Activated CD4-positive, alpha-beta T cell treated with anti-CD3 and anti-CD28 coated beads, Interleukin-2, amount 10 ng/mL, durations not matched to agents 7 days and 5 days (primary cell): ENCODE measurements around the gene FBXO34. TPM values are rescaled to one million over a fixed set of nuclear protein-coding genes. Genes with fewer than 3 reads are reported as not detected.
"Not testable (repeated sequence)": the region's sequence is repeated elsewhere in the genome, so short reads cannot be mapped to it uniquely, and the experiment has no call there.

Source experiments
- CTCF ChIA-PET: fragments of 350-600 bp; sonication (Branson Sonifier 250); formaldehyde crosslinking; loops from one replicate; lab custom pipeline; 2021; ENCODE audit warnings: antibody characterized with exemption; lab: Charles Lee
- POLR2A ChIA-PET: fragments of 350-600 bp; sonication (Branson Sonifier 250); formaldehyde crosslinking; loops from one replicate; lab custom pipeline; 2021; ENCODE audit warnings: antibody characterized with exemption; lab: Charles Lee
- DNase-seq: peaks from one replicate; pipeline ENCODE4 v3.0.0-alpha.2; 2020
- H3K27ac Mint-ChIP-seq: one replicate; pipeline ENCODE4 v1.8.0; 2021; ENCODE audit warnings: mild to moderate bottlenecking, moderate library complexity, mixed read lengths
- H3K27me3 Mint-ChIP-seq: one replicate; pipeline ENCODE4 v1.8.0; 2021; ENCODE audit warnings: mixed read lengths
- H3K36me3 Mint-ChIP-seq: one replicate; pipeline ENCODE4 v1.8.0; 2021; ENCODE audit warnings: low read depth, mixed read lengths
- H3K4me1 Mint-ChIP-seq: one replicate; pipeline ENCODE4 v1.8.0; 2021; ENCODE audit warnings: mixed read lengths
- H3K4me3 Mint-ChIP-seq: one replicate; pipeline ENCODE4 v1.8.0; 2021; ENCODE audit warnings: mild to moderate bottlenecking, moderate library complexity, mixed read lengths
- H3K9me3 Mint-ChIP-seq: one replicate; pipeline ENCODE4 v1.8.0; 2021; ENCODE audit warnings: mixed read lengths
- total RNA-seq, 2 experiments: library from RNA; stranded (reverse); gene quantifications; one replicate each; pipeline ENCODE4 v1.2.3, GENCODE V29; 2021

FBXO34 gene
- total RNA-seq, 2 experiments from 2014 or later: 23.0 to 23.6 TPM

DNA sequence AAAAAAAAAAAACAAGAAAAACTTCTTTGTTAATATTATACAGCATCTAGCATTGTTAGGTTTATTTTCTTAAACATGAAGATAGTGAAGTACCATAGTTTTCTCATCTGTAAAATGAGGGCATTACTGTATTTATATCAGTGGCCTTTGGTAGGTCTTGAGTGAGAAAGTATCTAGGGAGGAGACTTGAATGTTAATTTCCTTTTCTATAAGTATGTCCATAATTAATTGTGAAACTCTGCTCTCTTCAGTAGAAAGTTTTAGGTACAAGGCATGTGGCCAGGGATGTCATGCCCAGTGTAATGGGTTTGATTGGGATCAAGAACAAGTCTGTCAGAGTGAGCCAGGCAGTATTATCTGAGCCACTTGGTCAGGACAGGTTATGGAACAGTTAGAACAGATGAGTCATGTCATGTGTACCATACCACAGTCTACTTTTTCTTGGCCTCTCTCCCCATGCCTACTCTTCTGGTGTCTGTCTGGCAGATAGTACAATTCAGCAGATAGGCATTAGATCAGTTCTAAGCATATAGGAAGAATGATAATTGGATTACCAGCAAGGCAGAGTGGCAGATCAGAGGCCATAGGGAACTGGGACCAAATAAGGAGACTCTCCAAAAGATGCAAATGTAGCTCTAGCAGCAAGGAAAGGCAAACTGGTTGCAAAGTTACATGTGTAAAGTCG lies 30.4 kb downstream of the FBXO34 start:
- POLR2A ChIA-PET: no interaction called here
- Mint-ChIP-seq H3K4me3 (no peak overlapping the region), H3K4me1 (peaks cover 44% of the 10 kb centered on the region), H3K27me3 (no peaks in the 10 kb centered on the region), H3K27ac (no peak overlapping the region), H3K9me3 (no peaks in the 10 kb centered on the region), H3K36me3 (peaks cover 28% of the 10 kb centered on the region)
- CTCF ChIA-PET: interaction anchor here (0.8 to 1.0 kb wide), 2 partner anchors 25 to 62 kb away, joined by 3 read pairs; no protein-coding TSS in a partner anchor
- DNase-seq: no peak

DNA sequence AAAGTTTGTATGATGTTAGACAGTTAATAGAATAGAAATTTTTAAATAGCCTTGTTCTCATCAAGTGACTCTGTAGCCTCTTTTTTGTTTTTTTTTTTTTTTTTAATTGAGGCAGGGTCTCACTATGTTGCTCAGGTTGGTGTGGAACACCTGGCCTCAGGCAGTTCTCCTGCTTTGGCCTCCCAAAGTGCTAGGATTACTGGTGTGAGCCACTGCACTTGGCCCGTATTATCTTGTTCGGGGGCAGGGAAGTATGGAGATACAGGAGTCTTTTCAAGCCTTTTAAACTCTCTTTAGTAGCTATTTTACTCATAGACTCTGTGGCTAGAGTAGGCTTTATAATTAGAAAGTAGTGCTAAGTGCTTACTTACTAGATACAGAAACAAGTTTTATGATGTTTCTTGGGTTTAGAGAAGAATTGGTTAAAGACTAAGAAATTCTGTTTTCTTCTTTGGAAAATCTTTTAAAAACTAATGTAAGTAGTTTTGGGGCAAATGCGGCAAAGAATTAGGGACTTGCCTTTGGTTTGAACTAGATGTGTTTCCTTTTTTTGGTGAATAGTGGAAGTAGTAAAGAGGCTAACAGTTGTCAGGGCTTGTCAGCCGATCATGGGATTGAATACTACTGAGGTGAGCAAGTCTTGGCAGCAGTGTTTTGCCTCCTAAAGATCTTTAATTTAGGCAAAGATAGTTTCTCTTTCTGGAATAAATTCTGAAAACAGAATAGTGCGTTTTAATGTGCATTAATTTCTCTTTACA lies 31.3 kb downstream of the FBXO34 start:
- Mint-ChIP-seq H3K27me3 (no peaks in the 10 kb centered on the region), H3K27ac (no peak overlapping the region), H3K36me3 (peaks cover 28% of the 10 kb centered on the region), H3K9me3 (no peaks in the 10 kb centered on the region), H3K4me1 (peaks cover 39% of the 10 kb centered on the region), H3K4me3 (no peak overlapping the region)
- ChIA-PET POLR2A (no interaction called here), CTCF (interaction anchor here (0.8 kb wide), 1 partner anchor 61 kb away, joined by 3 read pairs; no protein-coding TSS in a partner anchor)
- DNase-seq: no peak

DNA sequence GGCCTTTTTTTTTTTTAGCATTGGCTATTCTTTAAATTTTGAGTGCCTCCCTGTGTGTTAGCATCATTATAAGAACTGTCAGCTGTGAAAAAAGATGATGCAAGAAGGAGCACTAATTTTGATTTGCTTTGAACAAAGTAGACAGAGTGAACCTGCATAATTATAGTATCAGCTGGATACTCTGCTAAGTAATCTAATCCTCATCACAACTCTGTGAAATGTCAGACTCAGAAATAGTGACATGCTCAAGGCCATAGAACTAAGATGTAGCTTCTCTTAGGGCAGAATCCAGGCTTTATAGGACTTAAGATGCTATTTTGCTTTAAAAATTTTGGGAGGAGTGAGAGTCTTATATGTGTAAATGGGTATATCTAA lies 31.9 kb downstream of the FBXO34 start:
- no peak for DNase-seq
- no peaks in the 10 kb centered on the region for H3K27me3 Mint-ChIP-seq
- ChIA-PET POLR2A (no interaction called here), CTCF (no interaction called here)
- no peak overlapping the region for H3K27ac Mint-ChIP-seq
- H3K9me3 Mint-ChIP-seq: no peaks in the 10 kb centered on the region
- H3K36me3 Mint-ChIP-seq: peaks cover 23% of the 10 kb centered on the region
- H3K4me1 Mint-ChIP-seq: peaks cover 33% of the 10 kb centered on the region
- H3K4me3 Mint-ChIP-seq: no peak overlapping the region

DNA sequence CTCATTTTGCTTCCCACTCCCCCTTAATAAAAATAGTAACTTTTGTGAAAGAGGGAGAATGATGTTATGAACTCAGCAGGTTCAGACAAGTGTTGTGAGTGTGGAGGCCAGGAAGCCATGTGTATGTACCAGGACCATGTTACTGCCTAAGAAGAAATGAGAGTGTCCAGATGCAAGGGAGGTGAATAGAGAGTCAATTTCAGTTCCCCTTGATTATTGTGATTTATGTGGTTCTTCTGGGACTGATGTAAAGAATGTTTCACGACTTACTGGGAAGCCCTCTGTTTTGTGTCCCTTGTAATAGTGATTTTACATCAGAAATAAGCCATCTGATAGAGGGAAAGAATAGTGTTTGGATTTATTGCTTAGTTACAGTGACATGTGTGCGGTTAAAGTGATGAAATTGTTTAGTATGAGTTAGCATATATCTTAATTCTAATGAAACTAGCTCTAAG lies 32.5 kb downstream of the FBXO34 start:
- Mint-ChIP-seq H3K9me3 (no peaks in the 10 kb centered on the region), H3K4me1 (peaks cover 31% of the 10 kb centered on the region), H3K27me3 (no peaks in the 10 kb centered on the region), H3K36me3 (peaks cover 21% of the 10 kb centered on the region), H3K27ac (no peak overlapping the region), H3K4me3 (no peak overlapping the region)
- ChIA-PET POLR2A (no interaction called here), CTCF (interaction anchor here (0.6 to 1.1 kb wide), 3 partner anchors 20 to 27 kb away, joined by 3 to 4 read pairs (median 3); no protein-coding TSS in a partner anchor)
- DNase-seq: no peak

DNA sequence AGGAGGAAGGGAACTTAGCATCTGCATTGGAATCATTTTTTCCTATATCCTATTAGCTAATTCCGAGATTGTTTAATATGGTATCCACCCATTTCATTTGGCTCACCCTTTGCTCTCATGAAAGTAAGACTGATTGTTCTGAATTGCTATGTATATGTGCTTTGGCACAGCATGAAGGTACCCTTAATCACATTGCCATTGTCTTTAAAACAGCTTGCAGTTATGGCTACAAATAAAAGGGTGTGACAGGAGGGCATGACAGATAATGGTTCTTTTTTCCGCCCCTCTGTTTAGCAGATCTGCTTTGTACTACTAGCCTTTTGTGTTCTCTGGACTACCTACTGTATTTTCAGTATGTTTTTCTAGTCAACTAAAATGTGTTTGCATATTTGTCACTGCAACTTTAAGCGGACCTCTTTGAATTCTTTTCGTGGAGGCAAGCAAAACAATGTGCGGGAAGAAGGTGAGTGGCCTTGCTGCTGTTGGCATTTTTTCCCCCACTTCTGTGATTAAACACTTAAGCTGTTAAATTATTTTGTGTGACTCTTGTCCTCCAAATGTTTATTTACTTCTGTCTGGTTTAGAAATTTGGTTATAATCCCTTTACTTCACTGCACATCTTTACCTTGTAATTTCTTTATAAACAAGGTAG lies 35.8 kb downstream of the FBXO34 start:
- H3K27ac Mint-ChIP-seq: no peak overlapping the region
- peaks cover 28% of the 10 kb centered on the region for H3K36me3 Mint-ChIP-seq

DNA sequence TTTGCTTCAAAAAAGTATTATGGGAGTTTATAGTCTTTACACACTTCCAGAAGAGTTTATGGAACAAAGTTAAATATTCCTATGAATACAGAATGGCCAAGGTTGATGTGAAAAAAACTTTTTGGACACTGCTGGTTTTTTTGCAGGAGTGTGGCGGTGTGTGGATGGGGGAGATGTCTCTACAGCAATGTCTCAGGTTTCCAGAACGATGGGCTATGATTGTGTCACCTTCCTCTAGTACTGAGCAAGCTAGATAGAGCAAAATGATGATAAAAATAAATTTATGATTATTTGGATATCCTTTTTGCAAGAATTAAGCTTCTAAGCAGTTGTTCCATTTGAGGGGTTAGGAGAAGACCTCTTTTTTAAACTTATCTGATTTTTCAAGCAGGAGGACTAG lies 37.9 kb downstream of the FBXO34 start:
- no peak overlapping the region for H3K4me3 Mint-ChIP-seq
- peaks cover 43% of the 10 kb centered on the region for H3K36me3 Mint-ChIP-seq
- peaks cover 35% of the 10 kb centered on the region for H3K9me3 Mint-ChIP-seq
- H3K27ac Mint-ChIP-seq: no peak overlapping the region
- POLR2A ChIA-PET: interaction anchor here (0.5 kb wide), 1 partner anchor 11 kb away, joined by 3 read pairs; no protein-coding TSS in a partner anchor
- DNase-seq: no peak
- CTCF ChIA-PET: interaction anchor here (0.9 to 1.2 kb wide), 2 partner anchors 31 to 45 kb away, joined by 3 to 4 read pairs; no protein-coding TSS in a partner anchor
- H3K4me1 Mint-ChIP-seq: peaks cover 4% of the 10 kb centered on the region
- no peaks in the 10 kb centered on the region for H3K27me3 Mint-ChIP-seq

More for the DNA sequence above, 35.8 kb downstream of the FBXO34 start:
- ChIA-PET POLR2A (no interaction called here), CTCF (interaction anchor here (1.1 kb wide), 1 partner anchor 27 kb away, joined by 4 read pairs; no protein-coding TSS in a partner anchor)
- Mint-ChIP-seq H3K4me1 (peaks cover 14% of the 10 kb centered on the region), H3K4me3 (no peak overlapping the region), H3K27me3 (no peaks in the 10 kb centered on the region), H3K9me3 (peaks cover 21% of the 10 kb centered on the region)
- no peak for DNase-seq

DNA sequence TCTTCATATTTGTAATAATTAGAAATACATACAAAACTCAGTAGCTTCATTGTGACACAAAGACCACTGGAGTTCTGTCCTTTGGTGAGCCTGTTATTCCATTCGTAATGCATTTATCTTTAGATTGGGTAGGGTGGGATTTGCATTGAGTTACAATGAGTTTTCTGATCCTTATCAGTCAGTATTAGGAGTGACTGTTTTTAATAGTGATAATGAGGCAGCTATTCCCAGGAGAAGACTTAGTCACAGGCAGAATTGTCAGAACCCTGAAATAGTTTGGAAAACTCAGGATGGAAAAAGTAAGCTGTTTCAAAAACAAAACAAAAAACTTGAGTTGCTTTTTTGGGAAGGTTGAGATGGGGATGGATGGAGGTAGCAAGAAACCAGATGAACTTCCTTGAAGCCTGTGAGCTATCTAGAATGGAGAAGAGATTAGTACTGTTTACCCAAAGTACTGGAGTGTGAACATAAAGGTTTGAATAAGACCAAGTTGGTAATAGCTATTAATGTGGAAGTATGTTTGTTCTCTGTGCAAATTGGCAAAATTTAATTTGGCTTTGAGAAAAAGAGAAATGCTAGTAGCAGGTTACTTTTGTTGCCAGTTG lies 38.6 kb downstream of the FBXO34 start:
- POLR2A ChIA-PET: no interaction called here

DNA sequence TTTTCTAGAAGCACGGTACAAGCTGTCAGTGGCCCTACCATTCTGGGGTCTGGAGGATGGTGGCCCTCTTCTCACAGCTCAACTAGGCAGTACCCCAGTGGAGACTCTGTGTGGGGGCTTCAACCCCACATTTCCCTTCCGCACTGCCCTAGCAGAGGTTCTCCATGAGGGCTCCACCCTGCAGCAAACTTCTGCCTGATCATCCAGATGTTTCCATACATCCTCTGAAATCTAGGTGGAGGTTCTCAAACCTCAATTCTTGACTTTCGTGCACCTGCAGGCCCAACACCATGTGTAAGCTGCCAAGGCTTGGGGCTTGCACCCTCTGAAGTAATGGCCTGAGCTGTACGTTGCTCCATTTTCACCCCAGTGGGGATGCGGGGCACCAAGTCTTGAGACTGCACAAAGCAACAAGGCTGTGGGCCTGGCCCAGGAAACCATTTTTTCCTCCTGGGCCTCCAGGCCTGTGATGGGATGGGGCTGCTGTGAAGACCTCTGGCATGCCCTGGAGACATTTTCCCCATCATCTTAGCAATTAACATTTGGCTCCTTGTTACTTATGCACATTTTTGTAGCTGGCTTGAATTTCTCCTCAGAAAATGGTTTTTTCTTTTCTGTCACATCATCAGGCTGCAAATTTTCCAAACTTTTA lies 41.3 kb downstream of the FBXO34 start:
- peaks cover 48% of the 10 kb centered on the region for H3K9me3 Mint-ChIP-seq
- POLR2A ChIA-PET, H3K27me3 Mint-ChIP-seq, CTCF ChIA-PET, H3K4me1 Mint-ChIP-seq, H3K27ac Mint-ChIP-seq, DNase-seq, H3K4me3 Mint-ChIP-seq: not testable (repeated sequence)
- peaks cover 60% of the 10 kb centered on the region for H3K36me3 Mint-ChIP-seq

More for the DNA sequence above, 38.6 kb downstream of the FBXO34 start:
- H3K27ac Mint-ChIP-seq: no peak overlapping the region
- peaks cover 37% of the 10 kb centered on the region for H3K9me3 Mint-ChIP-seq
- no peak overlapping the region for H3K4me3 Mint-ChIP-seq
- H3K4me1 Mint-ChIP-seq: peaks cover 4% of the 10 kb centered on the region
- H3K36me3 Mint-ChIP-seq: peaks cover 46% of the 10 kb centered on the region
- no peaks in the 10 kb centered on the region for H3K27me3 Mint-ChIP-seq
- CTCF ChIA-PET: interaction anchor here (1.1 to 1.2 kb wide), 2 partner anchors 19 to 44 kb away, joined by 3 to 4 read pairs; no protein-coding TSS in a partner anchor
- no peak for DNase-seq

DNA sequence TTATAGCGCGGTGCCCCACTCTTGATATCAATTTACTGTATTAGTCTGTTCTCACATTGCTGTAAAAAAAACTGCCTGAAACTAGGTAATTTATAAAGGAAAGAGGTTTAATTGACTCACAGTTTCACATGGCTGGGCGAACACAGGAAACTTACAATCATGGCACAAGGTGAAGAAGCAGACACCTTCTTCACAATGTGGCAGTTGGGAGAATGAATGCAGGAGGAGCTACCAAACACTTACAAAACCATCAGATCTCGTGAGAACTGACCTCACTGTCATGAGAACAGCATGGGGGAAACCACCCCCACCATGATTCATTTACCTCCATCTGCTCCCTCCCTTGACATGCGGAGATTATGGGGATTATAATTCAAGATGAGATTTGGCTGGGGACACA lies 42.3 kb downstream of the FBXO34 start:
- H3K36me3 Mint-ChIP-seq: peaks cover 58% of the 10 kb centered on the region
- POLR2A ChIA-PET: no interaction called here
- H3K27me3 Mint-ChIP-seq: no peaks in the 10 kb centered on the region
- H3K9me3 Mint-ChIP-seq: peaks cover 48% of the 10 kb centered on the region
- no peaks in the 10 kb centered on the region for H3K4me1 Mint-ChIP-seq
- no peak overlapping the region for H3K27ac Mint-ChIP-seq
- DNase-seq: no peak
- H3K4me3 Mint-ChIP-seq: no peak overlapping the region
- CTCF ChIA-PET: interaction anchor here (1.0 kb wide), 1 partner anchor 25 kb away, joined by 3 read pairs; no protein-coding TSS in a partner anchor

DNA sequence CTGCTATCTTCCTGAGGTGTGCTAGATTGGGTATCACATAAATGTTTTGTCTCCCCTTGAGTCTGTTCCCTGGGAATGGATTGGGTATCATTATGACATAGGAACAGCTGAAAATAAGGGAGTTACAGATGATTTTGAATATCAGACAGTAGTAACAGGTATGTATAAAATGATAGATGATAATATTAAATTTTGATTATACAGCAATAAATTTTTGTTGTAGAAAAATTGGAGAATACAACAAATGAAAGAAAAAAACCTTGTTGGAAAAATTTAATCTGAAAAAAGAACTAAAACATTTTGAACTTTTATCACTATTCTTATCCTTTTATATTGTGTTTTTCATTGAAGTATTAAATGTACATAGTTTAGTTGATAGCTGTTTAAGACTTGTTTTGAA lies 43.2 kb downstream of the FBXO34 start:
- no peak overlapping the region for H3K27ac Mint-ChIP-seq
- peaks cover 61% of the 10 kb centered on the region for H3K36me3 Mint-ChIP-seq
- no peaks in the 10 kb centered on the region for H3K27me3 Mint-ChIP-seq
- CTCF ChIA-PET: interaction anchor here (1.0 kb wide), 1 partner anchor 24 kb away, joined by 3 read pairs; no protein-coding TSS in a partner anchor
- no peak overlapping the region for H3K4me3 Mint-ChIP-seq
- H3K4me1 Mint-ChIP-seq: no peaks in the 10 kb centered on the region
- DNase-seq: no peak
- POLR2A ChIA-PET: no interaction called here
- H3K9me3 Mint-ChIP-seq: peaks cover 45% of the 10 kb centered on the region

DNA sequence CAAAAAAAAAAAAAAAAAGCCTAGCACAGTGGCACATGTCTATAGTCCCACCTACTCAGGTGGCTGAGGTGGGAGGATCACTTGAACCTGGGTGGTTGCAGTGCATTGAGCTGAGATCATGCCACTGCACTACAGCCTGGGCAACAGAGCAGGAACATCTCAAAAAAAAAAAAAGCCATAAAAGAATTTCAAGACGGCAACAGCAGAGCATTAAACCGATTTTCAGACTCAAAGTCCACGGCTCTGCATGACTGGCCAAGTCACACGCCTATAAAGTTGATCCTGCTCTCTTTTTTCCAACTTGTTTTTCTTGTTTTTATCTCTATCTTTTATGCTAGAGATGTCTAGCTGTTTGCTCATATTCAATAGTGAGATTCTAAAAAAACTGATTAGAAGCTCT lies 45.3 kb downstream of the FBXO34 start:
- Mint-ChIP-seq H3K27ac (no peak overlapping the region), H3K36me3 (peaks cover 42% of the 10 kb centered on the region)

More for the DNA sequence above, 45.3 kb downstream of the FBXO34 start:
- no peak overlapping the region for H3K4me3 Mint-ChIP-seq
- CTCF ChIA-PET: interaction anchor here (0.6 to 1.1 kb wide), 4 partner anchors 11 to 46 kb away, joined by 3 to 7 read pairs (median 3); partner anchors contain the start of gene FBXO34
- H3K27me3 Mint-ChIP-seq: no peaks in the 10 kb centered on the region
- peaks cover 27% of the 10 kb centered on the region for H3K9me3 Mint-ChIP-seq
- POLR2A ChIA-PET: interaction anchor here (0.6 kb wide), 1 partner anchor 599 kb away, joined by 6 read pairs; no protein-coding TSS in a partner anchor
- no peaks in the 10 kb centered on the region for H3K4me1 Mint-ChIP-seq
- DNase-seq: no peak
